IPS-11a (cell line): ENCODE data around the gene PCBP3.
"Not testable (repeated sequence)": the region's sequence is repeated elsewhere in the genome, so short reads cannot be mapped to it uniquely, and the experiment has no call there.

Experiments
- H3K4me3 ChIP-seq: one replicate; pipeline ENCODE4 v1.5.1; 2013; ENCODE audit warnings: low read depth, low read length, control low read depth

The PCBP3 gene

GRCh38 chr21:45952527-45952926 lies 309.0 kb downstream of the PCBP3 start:
- not testable (repeated sequence) for H3K4me3 ChIP-seq

- no peak overlapping the region for H3K4me3 ChIP-seq
Observed at GRCh38 chr21:45952974-45953373, 309.4 kb downstream of the PCBP3 start.

- H3K4me3 ChIP-seq, result no peak overlapping the region
Observed at GRCh38 chr21:45954261-45954660, 310.7 kb downstream of the PCBP3 start.

- no peak overlapping the region for H3K4me3 ChIP-seq
Observed at GRCh38 chr21:45954921-45955320, 311.4 kb downstream of the PCBP3 start.

DNA sequence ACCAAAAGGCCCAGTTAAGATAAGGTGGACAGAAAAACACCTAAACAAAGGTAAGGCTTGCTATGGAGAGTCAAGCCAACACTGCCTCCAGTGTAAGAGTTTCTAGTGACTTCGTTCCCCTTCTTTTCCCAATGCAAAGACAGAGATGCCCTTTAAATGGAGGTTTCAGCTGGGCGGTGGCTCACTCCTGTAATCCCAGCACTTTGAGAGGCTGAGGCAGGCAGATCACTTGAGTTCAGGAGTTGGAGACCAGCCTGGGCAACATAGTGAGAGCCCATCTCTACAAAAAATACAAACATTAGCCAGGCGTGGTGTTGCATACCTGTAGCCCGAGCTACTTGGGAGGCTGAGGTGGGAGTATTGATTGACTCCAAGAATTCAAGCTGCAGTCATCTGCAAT lies 314.0 kb downstream of the PCBP3 start:
- H3K4me3 ChIP-seq, result no peak overlapping the region

DNA sequence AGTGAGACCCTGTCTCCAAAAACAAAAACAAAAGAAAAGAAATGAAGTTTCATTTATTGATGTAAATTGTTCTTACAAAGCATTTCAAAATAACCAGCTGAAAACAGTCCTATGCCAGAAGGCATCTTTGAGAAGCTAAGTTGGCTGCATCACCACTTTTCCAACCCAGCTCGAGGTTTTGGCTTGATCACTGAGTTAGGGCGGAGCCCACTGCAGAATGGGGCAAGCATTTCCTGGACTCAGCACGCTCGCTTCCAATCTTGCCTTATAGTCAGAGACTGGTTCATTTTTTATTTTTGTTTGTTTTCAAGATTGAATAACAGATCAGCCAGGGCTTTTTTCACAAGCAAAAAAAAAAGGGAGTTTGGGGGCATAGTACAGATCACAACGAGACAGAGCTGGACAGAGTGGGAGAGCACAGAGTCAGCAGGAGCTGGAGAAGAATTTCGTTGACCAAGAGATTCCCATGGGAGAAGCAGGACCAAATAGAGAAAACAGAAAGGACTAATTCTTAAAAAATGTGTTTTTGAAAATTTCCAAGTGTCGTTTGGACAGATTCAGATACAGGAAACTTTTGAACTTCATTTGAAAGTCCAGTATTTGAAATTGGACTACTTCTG lies 314.6 kb downstream of the PCBP3 start:
- H3K4me3 ChIP-seq, result no peak overlapping the region

DNA sequence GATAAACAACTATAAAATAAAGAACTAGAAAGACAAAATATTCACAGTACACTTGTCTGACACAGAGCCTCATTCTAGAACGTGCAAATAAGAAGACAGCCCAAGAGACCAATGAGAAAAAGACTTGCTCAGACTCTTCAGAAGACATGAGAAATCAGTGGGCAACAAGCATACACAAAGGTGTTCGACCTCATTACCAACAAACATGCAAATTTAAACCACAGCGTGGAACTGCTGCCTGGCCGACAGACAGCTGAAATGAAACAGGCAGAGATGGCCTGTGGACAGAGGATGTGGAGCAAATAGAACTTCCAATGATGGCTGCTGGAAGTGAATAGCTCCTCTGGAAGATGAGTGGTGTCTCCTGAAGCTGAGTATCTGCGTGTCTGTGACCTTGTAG lies 315.7 kb downstream of the PCBP3 start:
- H3K4me3 ChIP-seq, result no peak overlapping the region

GRCh38 chr21:45959779-45960390 lies 316.4 kb downstream of the PCBP3 start:
- no peak overlapping the region for H3K4me3 ChIP-seq

GRCh38 chr21:45961408-45961807 lies 317.9 kb downstream of the PCBP3 start:
- H3K4me3 ChIP-seq, result not testable (repeated sequence)

- no peak overlapping the region for H3K4me3 ChIP-seq
Observed at GRCh38 chr21:45962531-45963231, 319.2 kb downstream of the PCBP3 start.

GRCh38 chr21:45963232-45963570 lies 319.7 kb downstream of the PCBP3 start:
- no peak overlapping the region for H3K4me3 ChIP-seq

DNA sequence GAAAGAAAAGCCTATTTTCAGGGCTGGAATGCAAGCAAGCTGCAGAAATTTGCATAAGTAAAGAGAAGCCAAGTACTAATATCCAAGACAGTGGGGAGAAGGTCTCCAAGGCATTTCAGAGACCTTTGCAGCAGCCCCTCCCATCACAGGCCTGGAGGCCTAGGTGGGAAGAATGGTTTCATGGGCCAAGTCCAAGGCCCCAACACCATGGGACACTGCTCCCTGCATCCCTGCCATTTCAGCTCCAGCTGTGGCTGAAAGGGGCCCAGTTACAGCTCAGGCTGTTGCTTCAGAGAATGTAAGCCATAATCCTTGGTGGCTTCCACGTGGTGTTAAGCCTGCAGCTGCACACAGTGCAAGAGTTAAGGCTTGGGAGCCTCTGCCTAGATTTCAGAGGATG lies 321.1 kb downstream of the PCBP3 start:
- no peak overlapping the region for H3K4me3 ChIP-seq

GRCh38 chr21:45965084-45965809 lies 321.7 kb downstream of the PCBP3 start:
- H3K4me3 ChIP-seq, result no peak overlapping the region

GRCh38 chr21:45966791-45967394 lies 323.4 kb downstream of the PCBP3 start:
- H3K4me3 ChIP-seq, result no peak overlapping the region

DNA sequence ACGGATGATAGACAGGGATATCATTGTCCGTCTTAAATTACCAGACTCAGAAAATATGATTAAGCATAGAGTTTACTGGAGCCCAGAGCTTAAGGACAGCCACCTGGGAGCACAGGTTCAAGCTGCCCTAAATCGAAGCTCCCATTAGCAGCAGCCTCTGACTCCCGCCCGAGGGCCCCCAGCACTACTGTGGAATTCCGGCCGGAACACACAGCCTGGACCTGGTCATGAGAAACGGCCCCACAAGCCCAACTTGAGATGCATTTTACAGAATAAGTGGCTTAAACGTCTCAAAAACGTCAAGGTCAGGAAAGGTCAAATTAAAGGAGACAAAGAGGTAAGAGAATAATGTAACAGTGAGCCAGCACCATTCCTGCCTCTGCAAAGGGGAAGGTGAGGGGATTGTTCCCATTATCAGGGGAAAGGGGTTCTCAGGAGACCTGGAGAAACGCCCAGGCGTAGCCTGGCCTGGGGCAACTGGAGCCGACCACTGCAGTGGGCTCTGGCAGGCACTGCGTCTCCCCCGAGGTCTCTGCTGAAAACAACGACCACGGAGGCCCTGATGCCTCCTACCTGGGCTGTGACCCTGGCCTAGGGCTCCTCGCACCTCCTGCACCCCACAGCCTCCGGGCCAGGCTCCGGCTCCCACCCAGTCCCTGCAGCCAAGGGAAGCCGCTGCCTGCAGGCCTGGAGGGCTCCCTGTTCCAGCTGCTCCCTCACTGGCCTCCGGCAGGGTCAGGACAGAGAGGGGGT lies 326.6 kb downstream of the PCBP3 start:
- no peak overlapping the region for H3K4me3 ChIP-seq

GRCh38 chr21:45970674-45971615 lies 327.4 kb downstream of the PCBP3 start:
- no peak overlapping the region for H3K4me3 ChIP-seq

DNA sequence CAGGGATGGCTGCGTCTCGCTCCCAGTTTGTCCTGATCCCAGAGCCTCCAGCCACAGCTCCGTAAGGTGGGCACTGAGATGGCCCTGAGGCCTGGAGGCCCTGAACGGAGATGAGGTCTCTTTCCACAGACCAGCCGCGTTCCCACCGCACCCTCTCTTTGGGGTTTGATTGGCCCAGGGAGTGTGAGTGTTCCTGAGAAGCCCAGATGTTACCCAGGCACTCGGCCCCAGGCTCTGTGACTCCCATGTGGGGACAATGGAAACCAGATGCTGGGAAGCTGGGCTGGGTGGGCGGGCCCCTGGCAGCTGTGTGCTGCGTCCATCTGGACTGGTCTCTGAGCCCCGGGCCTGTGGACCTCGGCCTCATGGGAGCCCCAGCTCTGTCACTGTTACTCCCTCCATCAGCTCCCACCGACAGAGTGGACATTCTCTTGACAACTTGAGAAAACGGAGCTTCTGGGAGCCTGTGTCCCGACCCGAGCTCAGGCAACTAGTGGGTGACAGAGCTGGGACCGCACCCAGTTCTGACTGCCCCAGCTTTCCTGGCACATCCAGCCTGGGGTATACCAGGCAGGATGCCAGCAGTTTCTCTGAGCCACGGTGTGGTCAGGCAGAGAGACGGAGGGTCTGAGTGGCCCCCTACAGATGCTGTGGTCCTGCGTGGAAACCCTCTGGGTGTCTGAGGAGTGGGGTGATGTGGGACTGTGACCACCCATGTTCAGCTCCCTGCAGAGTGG lies 328.3 kb downstream of the PCBP3 start:
- no peak overlapping the region for H3K4me3 ChIP-seq

DNA sequence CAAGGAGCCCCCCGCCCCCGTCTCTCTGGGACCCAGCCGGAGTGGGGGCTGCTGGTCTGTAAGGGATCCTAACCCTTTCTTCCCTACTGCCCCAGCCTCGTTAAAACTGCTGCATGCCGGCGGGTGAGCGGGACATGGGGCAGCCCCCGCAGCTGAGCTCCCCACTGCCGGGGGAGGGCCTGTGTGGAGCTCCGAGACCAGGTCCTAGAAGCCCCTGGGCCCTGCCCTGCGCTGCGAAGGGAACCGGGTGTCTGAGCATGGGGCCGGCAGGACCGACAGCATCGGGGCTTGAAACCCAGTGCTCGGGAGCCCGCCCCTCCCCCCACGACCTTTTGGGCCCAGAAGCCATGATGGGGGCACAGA lies 328.8 kb downstream of the PCBP3 start:
- H3K4me3 ChIP-seq, result peak overlapping the region; percentile 57
